ENCODE data around the gene GCGR. TPM values are rescaled to one million over a fixed set of nuclear protein-coding genes. Genes with fewer than 3 reads are reported as not detected.
A peak's percentile ranks its signal among the peaks of the same experiment; 100 is the strongest.

GCGR gene
- total and polyA plus RNA-seq, 2 of the 13 experiments (the other 11 are each of a cell fraction or from before 2014, with no cell fraction given): 0.04 to 0.13 TPM

- TF ChIP-seq ZNF275 (CRISPR knock-in tag; IDR thresholded peaks at IDR 0.05; ENCODE audit: borderline replicate concordance): peak; percentile 96
- peak; percentile 70; the same call in 1 of the 2 replicates for TF ChIP-seq ZNF816 (CRISPR knock-in tag; IDR thresholded peaks at IDR 0.05; ENCODE audit: borderline replicate concordance)
- TF ChIP-seq RXRB (CRISPR knock-in tag; IDR thresholded peaks at IDR 0.05; ENCODE audit: borderline replicate concordance): peak; percentile 61; the same call in 1 of the 2 replicates
- TF ChIP-seq REST (IDR thresholded peaks at IDR 0.05; ENCODE audit: borderline replicate concordance in 1 of 2, low read depth in 1 of 2, low read length in 2 of 2): peak in 1 of 2 experiments; percentile 13; a peak in 1 of 4 replicates
- TF ChIP-seq HMG20A (CRISPR knock-in tag; IDR thresholded peaks at IDR 0.05; ENCODE audit: borderline replicate concordance): no peak
- peak; percentile 91 for TF ChIP-seq ZBTB8A (CRISPR knock-in tag; IDR thresholded peaks at IDR 0.05; ENCODE audit: borderline replicate concordance, low read depth)
- no peak for TF ChIP-seq GRHL1 (CRISPR knock-in tag; conservative IDR thresholded peaks at IDR 0.05)
- TF ChIP-seq ZNF850 (CRISPR knock-in tag; conservative IDR thresholded peaks at IDR 0.05): peak; percentile 88; the same call in 1 of the 2 replicates
- TF ChIP-seq ZNF766 (CRISPR knock-in tag; IDR thresholded peaks at IDR 0.05; ENCODE audit: borderline replicate concordance): peak; percentile 81; the same call in 1 of the 2 replicates
- no peak for TF ChIP-seq ZNF83 (CRISPR knock-in tag; IDR thresholded peaks at IDR 0.05; ENCODE audit: borderline replicate concordance)
- TF ChIP-seq ZNF446 (CRISPR knock-in tag; IDR thresholded peaks at IDR 0.05): no peak
- no peak for TF ChIP-seq ZKSCAN5 (CRISPR knock-in tag; IDR thresholded peaks at IDR 0.05)
- TF ChIP-seq POGZ (CRISPR knock-in tag; IDR thresholded peaks at IDR 0.05): peak; percentile 58
- TF ChIP-seq KAT8 (CRISPR knock-in tag; IDR thresholded peaks at IDR 0.05): peak; percentile 79
- TF ChIP-seq ONECUT2 (CRISPR knock-in tag; IDR thresholded peaks at IDR 0.05): peak; percentile 89
- TF ChIP-seq GABPB1 (CRISPR knock-in tag; IDR thresholded peaks at IDR 0.05): peak; percentile 92
- TF ChIP-seq GFI1 (CRISPR knock-in tag; IDR thresholded peaks at IDR 0.05; ENCODE audit: borderline replicate concordance): peak; percentile 62; the same call in 1 of the 2 replicates
- TF ChIP-seq HNRNPK (IDR thresholded peaks at IDR 0.05; ENCODE audit: low read depth, low read length, poor library complexity, severe bottlenecking): no peak
- TF ChIP-seq PPARG (CRISPR knock-in tag; conservative IDR thresholded peaks at IDR 0.05): no peak
- peak; percentile 94 for TF ChIP-seq KLF15 (CRISPR knock-in tag; IDR thresholded peaks at IDR 0.05; ENCODE audit: borderline replicate concordance)
- peak; percentile 80 for TF ChIP-seq NR2F1 (CRISPR knock-in tag; IDR thresholded peaks at IDR 0.05)
- no peak for TF ChIP-seq RCOR2 (CRISPR knock-in tag; IDR thresholded peaks at IDR 0.05)
- peak; percentile 96 for TF ChIP-seq YEATS4 (CRISPR knock-in tag; IDR thresholded peaks at IDR 0.05; ENCODE audit: borderline replicate concordance)
Observed at GRCh38 chr17:81833160-81833920, 29.4 kb downstream of the GCGR start, which contains the start of gene MCRIP1 (continued).

Measured in HepG2 (cell line).